HCT116 (cell line): ENCODE data around the gene CDCP1. TPM values are rescaled to one million over a fixed set of nuclear protein-coding genes. Genes with fewer than 3 reads are reported as not detected.

Source experiments
- ATAC-seq: fragments of 200-7000 bp; cut with Tn5 transposase; 2 replicates; pipeline ENCODE4 v1.9.1; 2020; ENCODE audit warnings: mild to moderate bottlenecking, moderate library complexity
- BruUV-seq: library from RNA; stranded (reverse); fragments of 400-500 nt; replicated peaks from 2 replicates; lab custom pipeline; 2021; lab: Mats Ljungman, UMichigan
- CTCF ChIA-PET: fragments of 300-600 bp; sonication (Branson Sonifier 250); formaldehyde crosslinking; loops from one replicate; lab custom pipeline; 2021; ENCODE audit warnings: antibody characterized with exemption; lab: Charles Lee
- POLR2A ChIA-PET: fragments of 300-600, 350-600 bp; sonication (Branson Sonifier 250); formaldehyde crosslinking; loops from one replicate; lab custom pipeline; 2021; ENCODE audit warnings: antibody characterized with exemption; lab: Charles Lee
- RAD21 ChIA-PET, 2 experiments: fragments of 300-600 bp; sonication (Branson Sonifier 250); formaldehyde crosslinking; loops; one replicate each; lab custom pipeline; 2023; ENCODE audit warnings: low total read pairs in 2 of 2; ENCODE audit not compliant: uncharacterized antibody in 2 of 2, unreplicated experiment in 2 of 2, low non-redundant PET in 1 of 2; lab: Charles Lee
- DNase-seq: peaks from one replicate; pipeline ENCODE4 v3.0.0-alpha.2; 2010; ENCODE audit warnings: low read depth, low spot score
- H2AFZ ChIP-seq: fragments of 200-600 bp; shearing (Covaris generic), sonication (generic); 2 replicates; pipeline ENCODE4 v1.6.1; 2017; ENCODE audit warnings: low read depth, mixed run types, mixed read lengths, antibody characterized with exemption, low read length; ENCODE audit not compliant: poor library complexity, severe bottlenecking
- H3K27ac ChIP-seq: 2 replicates; pipeline ENCODE4 v1.5.1; 2012; ENCODE audit warnings: low read depth, low read length
- H3K27me3 ChIP-seq: fragments of 200-600 bp; sonication (generic); 2 replicates; pipeline ENCODE4 v1.6.1; 2016; ENCODE audit warnings: mixed run types, low read length, mixed read lengths; ENCODE audit not compliant: insufficient read depth
- H3K36me3 ChIP-seq, 2 experiments: fragments of 200-500 bp in 1 of 2; fragments of 200-600 bp in 1 of 2; sonication (Bioruptor generic) in 1 of 2; sonication (generic) in 1 of 2; 2 replicates each; pipeline versions ENCODE4 v1.5.1 to v1.6.1; 2014 to 2016; ENCODE audit warnings: low read length in 2 of 2, inconsistent platforms in 1 of 2, mixed read lengths in 1 of 2, mixed run types in 1 of 2; ENCODE audit not compliant: insufficient read depth in 2 of 2, control insufficient read depth in 1 of 2
- H3K4me1 ChIP-seq, 2 experiments: fragments of 200-600 bp in 1 of 2; sonication (generic) in 1 of 2; 2 replicates each; pipeline versions ENCODE4 v1.5.1 to v1.6.1; 2012 to 2017; ENCODE audit warnings: low read length in 2 of 2, inconsistent platforms in 1 of 2, mild to moderate bottlenecking in 1 of 2, mixed read lengths in 1 of 2, mixed run types in 1 of 2, moderate library complexity in 1 of 2; ENCODE audit not compliant: insufficient read depth in 2 of 2, control insufficient read depth in 1 of 2
- H3K4me2 ChIP-seq: fragments of 200-600 bp; sonication (generic); 2 replicates; pipeline ENCODE4 v1.6.1; 2017; ENCODE audit warnings: mixed run types, low read length, mixed read lengths
- H3K4me3 ChIP-seq, 2 experiments: fragments of 200-600 bp in 1 of 2; sonication (generic) in 1 of 2; replicated peaks in 1 of 2; 2 replicates each; pipeline ENCODE4 v1.5.1; 2011 to 2016; ENCODE audit warnings: low read length in 2 of 2, control low read depth in 1 of 2, low read depth in 1 of 2, mild to moderate bottlenecking in 1 of 2, mixed read lengths in 1 of 2, mixed run types in 1 of 2
- H3K79me2 ChIP-seq: fragments of 200-600 bp; sonication (generic); 2 replicates; pipeline ENCODE4 v1.6.1; 2017; ENCODE audit warnings: mild to moderate bottlenecking, mixed run types, low read length, moderate library complexity, mixed read lengths; ENCODE audit not compliant: insufficient read depth
- H3K9ac ChIP-seq: fragments of 200-600 bp; sonication (generic); 2 replicates; pipeline ENCODE4 v1.6.1; 2016; ENCODE audit warnings: low read length, mixed read lengths
- H3K9me2 ChIP-seq: fragments of 200-600 bp; sonication (generic), shearing (Covaris generic); 2 replicates; pipeline ENCODE4 v1.6.1; 2017; ENCODE audit warnings: mixed run types, mild to moderate bottlenecking, moderate library complexity; ENCODE audit not compliant: insufficient read depth
- H3K9me3 ChIP-seq, 2 experiments: fragments of 200-500 bp in 1 of 2; fragments of 200-600 bp in 1 of 2; sonication (Bioruptor generic) in 1 of 2; sonication (generic) in 1 of 2; 2 replicates each; pipeline ENCODE4 v1.6.1; 2014 to 2017; ENCODE audit warnings: low read length in 2 of 2, mixed read lengths in 2 of 2, inconsistent platforms in 1 of 2, low read depth in 1 of 2, mild to moderate bottlenecking in 1 of 2, mixed run types in 1 of 2, moderate library complexity in 1 of 2; ENCODE audit not compliant: control insufficient read depth in 1 of 2, insufficient read depth in 1 of 2
- H4K20me1 ChIP-seq: fragments of 200-600 bp; sonication (generic), shearing (Covaris generic); 2 replicates; pipeline ENCODE4 v1.6.1; 2017; ENCODE audit warnings: mixed run types, mild to moderate bottlenecking, moderate library complexity; ENCODE audit not compliant: insufficient read depth
- CBX3 ChIP-seq: IDR thresholded peaks from 2 replicates; pipeline ENCODE4 v1.6.1; 2012; ENCODE audit warnings: low read depth
- CTCF ChIP-seq, 3 experiments: fragments of 200-600 bp in 1 of 3; sonication (generic) in 1 of 3; IDR thresholded peaks in 2 of 3; conservative IDR thresholded peaks in 1 of 3; 2 replicates each; pipeline ENCODE4 v1.5.1; 2012 to 2017; ENCODE audit warnings: low read depth in 2 of 3, low read length in 2 of 3, antibody characterized with exemption in 1 of 3, borderline replicate concordance in 1 of 3, control low read depth in 1 of 3, mild to moderate bottlenecking in 1 of 3, mixed read lengths in 1 of 3, mixed run types in 1 of 3, moderate library complexity in 1 of 3; ENCODE audit not compliant: insufficient read depth in 1 of 3
- ELF1 ChIP-seq: IDR thresholded peaks from 2 replicates; pipeline ENCODE4 v1.6.1; 2012; ENCODE audit warnings: low read depth, borderline replicate concordance
- MAX ChIP-seq: IDR thresholded peaks from 2 replicates; pipeline ENCODE4 v1.6.1; 2012
- RAD21 ChIP-seq: IDR thresholded peaks from 2 replicates; pipeline ENCODE4 v1.6.1; 2012; ENCODE audit warnings: low read depth, mild to moderate bottlenecking
- SIN3A ChIP-seq: IDR thresholded peaks from 2 replicates; pipeline ENCODE4 v1.6.1; 2012; ENCODE audit warnings: low read depth
- TCF7L2 ChIP-seq: IDR thresholded peaks from 2 replicates; pipeline ENCODE4 v1.7.0; 2011; ENCODE audit warnings: borderline replicate concordance, inconsistent platforms; ENCODE audit not compliant: insufficient read depth, insufficient read length; ENCODE audit errors: extremely low read depth
- YY1 ChIP-seq: IDR thresholded peaks from 2 replicates; pipeline ENCODE4 v1.6.1; 2011; ENCODE audit warnings: low read length, low read depth, moderate library complexity, mild to moderate bottlenecking; ENCODE audit not compliant: insufficient replicate concordance; ENCODE audit errors: extremely low read depth
- ZFX ChIP-seq: fragments of 450-650 bp; IDR thresholded peaks from 2 replicates; pipeline ENCODE4 v1.6.1; 2017
- intact Hi-C: fragments of 100-400 bp; cut with micrococcal nuclease; formaldehyde crosslinking; loops from 2 replicates; pipeline ENCODE4 v1.10.0; 2022
- total RNA-seq: library from RNA; stranded (reverse); gene quantifications from one replicate; pipeline ENCODE4 v1.2.1, GENCODE V29; 2021; ENCODE audit not compliant: unreplicated experiment

The CDCP1 gene
- total RNA-seq, 1 experiment from 2014 or later = 196 TPM

- TF ChIP-seq CTCF (IDR thresholded peaks at IDR 0.05 in 2 of 3, conservative IDR thresholded peaks at IDR 0.05 in 1 of 3; ENCODE audit: borderline replicate concordance in 1 of 3, insufficient read depth in 1 of 3, low read depth in 2 of 3, low read length in 2 of 3) = no peak
- TF ChIP-seq ZFX = no peak
- 0 out of 2 replicates have a peak, but pooled peaks have one; percentile 46 for TF ChIP-seq CBX3
Observed at GRCh38 chr3:45105855-45106671, 40.1 kb downstream of the CDCP1 start (continued).

- Histone ChIP-seq H3K9me3 (no peaks in the 10 kb centered on the region), H3K9me2 (no peaks in the 10 kb centered on the region), H2AFZ (no peak overlapping the region), H3K27me3 (no peaks in the 10 kb centered on the region), H3K4me3 (no peak overlapping the region), H3K4me2 (peak overlapping the region; percentile 51), H3K27ac (peak overlapping the region; percentile 86), H3K4me1 (peaks cover 32 to 55% of the 10 kb centered on the region in 2 experiments), H3K9ac (0 out of 2 replicates have a peak overlapping the region, but pooled peaks have one; percentile 40), H3K36me3 (peaks cover 44 to 72% of the 10 kb centered on the region in 2 experiments), H3K79me2 (peaks cover 87% of the 10 kb centered on the region), H4K20me1 (no peaks in the 10 kb centered on the region)
- ATAC-seq (peak; percentile 35), DNase-seq (no peak)
- ChIA-PET POLR2A (no interaction called here), CTCF (no interaction called here), RAD21 (no interaction called here)
- BruUV-seq = TSS peak; percentile 1
- TF ChIP-seq ELF1 (no peak), TCF7L2 (no peak), MAX (no peak), YY1 (no peak), RAD21 (no peak), SIN3A (no peak)
- intact Hi-C loops = no loop called here
Observed at GRCh38 chr3:45104715-45105711, 41.2 kb downstream of the CDCP1 start.
